Left ventricle myocardium inferior (tissue), 1 donor: ENCODE results near the gene AUTS2. TPM values are rescaled to one million over a fixed set of nuclear protein-coding genes. Genes with fewer than 3 reads are reported as not detected.

Experiments
- DNase-seq: peaks from one replicate; pipeline ENCODE4 v3.0.0-alpha.2; 2020
- H3K27ac ChIP-seq: fragments of 200-600 bp; replicated peaks from 2 replicates; pipeline ENCODE4 v1.8.0; 2021
- H3K27me3 ChIP-seq: fragments of 200-600 bp; 2 replicates; pipeline ENCODE4 v1.8.0; 2021; ENCODE audit warnings: low read depth
- H3K36me3 ChIP-seq: fragments of 200-600 bp; 2 replicates; pipeline ENCODE4 v1.8.0; 2021
- H3K4me1 ChIP-seq: fragments of 200-600 bp; 2 replicates; pipeline ENCODE4 v1.8.0; 2021
- H3K4me3 ChIP-seq: fragments of 200-600 bp; 2 replicates; pipeline ENCODE4 v1.8.0; 2021; ENCODE audit warnings: mild to moderate bottlenecking, moderate library complexity
- H3K9me3 ChIP-seq: fragments of 200-600 bp; replicated peaks from 2 replicates; pipeline ENCODE4 v1.8.0; 2021
- CTCF ChIP-seq: fragments of 200-600 bp; IDR thresholded peaks from 2 replicates; pipeline ENCODE4 v1.8.0; 2021; ENCODE audit warnings: antibody characterized with exemption, mild to moderate bottlenecking, borderline replicate concordance
- intact Hi-C: fragments of 100-400 bp; cut with micrococcal nuclease; formaldehyde crosslinking; loops from one replicate; pipeline ENCODE4 v1.11.0; 2022
- total RNA-seq: library from RNA; stranded (reverse); fragmentation: NEBNext Ultra II Directional; extraction: Animal tissue kit (Norgen Biotek cat#: 25700); gene quantifications from one replicate; pipeline ENCODE4 v1.2.1, GENCODE V29; 2021
- donor health status: DM: no; HTN: yes; CAD: no; lungs with severe emphysema.

The AUTS2 gene
- total RNA-seq, 1 donor from 2014 or later: 10.5 TPM

DNA sequence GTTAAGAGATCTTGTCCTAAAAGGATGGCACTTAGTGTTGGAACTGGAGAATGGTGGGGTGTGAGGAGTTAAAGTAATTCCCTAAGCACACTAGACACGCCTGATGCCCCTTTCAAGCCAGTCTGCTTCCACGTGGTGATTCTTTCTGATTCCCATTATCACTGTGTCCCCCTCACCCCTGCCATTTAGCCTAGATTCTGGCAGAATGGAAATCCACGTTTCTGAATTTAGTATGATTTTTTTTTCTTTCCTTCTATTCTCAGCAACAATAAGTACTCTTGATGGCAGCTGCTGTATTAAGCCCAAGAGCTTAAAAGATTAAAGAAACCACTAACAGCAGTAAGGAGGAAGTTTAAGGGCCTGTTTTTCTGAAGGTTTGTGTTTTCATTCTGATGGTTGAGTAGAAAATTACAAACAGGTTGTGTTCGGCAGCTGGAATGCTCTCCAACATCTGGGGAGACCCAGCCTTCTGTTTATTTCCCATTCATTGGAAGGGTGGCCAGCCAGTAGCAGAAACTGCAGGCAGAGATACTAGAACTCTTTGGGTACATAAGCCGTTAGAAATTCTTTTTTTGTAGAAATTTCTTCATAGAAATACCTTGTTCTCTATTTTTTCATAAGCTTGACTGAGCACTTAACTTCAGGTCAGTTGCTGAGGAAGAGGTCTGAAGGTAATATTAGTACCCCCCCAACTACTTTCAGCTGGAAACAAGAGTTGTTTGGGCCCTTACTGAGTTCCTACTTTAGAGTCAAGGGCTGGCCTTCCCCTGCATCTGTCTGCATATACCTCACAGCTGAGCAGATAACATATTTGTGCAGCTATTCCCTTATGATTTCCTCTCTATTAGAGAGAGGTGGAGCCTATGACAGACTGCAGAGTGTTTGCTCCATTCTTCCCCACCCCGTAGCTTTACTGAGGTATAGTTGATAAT is 355.1 kb downstream of the AUTS2 start:
- Histone ChIP-seq H3K27ac (peak overlapping the region; percentile 2), H3K4me3 (no peak overlapping the region), H3K4me1 (peaks cover 62% of the 10 kb centered on the region), H3K9me3 (no peaks in the 10 kb centered on the region), H3K27me3 (no peaks in the 10 kb centered on the region), H3K36me3 (no peaks in the 10 kb centered on the region)
- DNase-seq: no peak
- no peak for TF ChIP-seq CTCF
- intact Hi-C loops: no loop called here

- TF ChIP-seq CTCF: no peak
- Histone ChIP-seq H3K27ac (no peak overlapping the region), H3K4me3 (no peak overlapping the region), H3K36me3 (no peaks in the 10 kb centered on the region), H3K4me1 (peaks cover 67% of the 10 kb centered on the region), H3K27me3 (no peaks in the 10 kb centered on the region), H3K9me3 (no peaks in the 10 kb centered on the region)
- DNase-seq: no peak
- intact Hi-C loops: no loop called here
Observed at GRCh38 chr7:69956541-69956940, 358.3 kb downstream of the AUTS2 start.

DNA sequence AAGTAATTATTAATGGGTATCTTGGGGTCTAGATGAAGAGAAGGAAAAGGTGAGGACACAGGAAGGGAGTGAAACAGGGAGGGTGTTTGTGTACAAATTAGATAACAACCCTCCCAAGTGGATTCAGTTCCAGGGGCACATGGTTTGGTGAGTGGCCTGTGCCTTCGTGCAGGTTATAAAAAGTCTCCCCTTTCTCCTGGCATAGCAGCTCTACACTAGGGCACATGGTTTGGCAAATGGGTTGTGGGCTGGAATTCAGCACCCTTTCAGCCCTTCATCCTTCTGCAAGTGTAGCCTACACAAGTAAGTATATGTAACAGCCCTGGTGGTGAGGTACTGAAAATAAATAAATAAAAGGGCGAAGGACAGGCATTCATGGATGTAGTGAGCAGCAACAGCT is 359.4 kb downstream of the AUTS2 start:
- H3K4me3 ChIP-seq: no peak overlapping the region
- H3K9me3 ChIP-seq: no peaks in the 10 kb centered on the region
- H3K4me1 ChIP-seq: peaks cover 73% of the 10 kb centered on the region
- no peaks in the 10 kb centered on the region for H3K27me3 ChIP-seq
- no peak for TF ChIP-seq CTCF
- intact Hi-C loops: no loop called here
- no peak overlapping the region for H3K27ac ChIP-seq
- DNase-seq: no peak
- H3K36me3 ChIP-seq: no peaks in the 10 kb centered on the region

GRCh38 chr7:69959789-69960499 is 361.7 kb downstream of the AUTS2 start:
- H3K27ac ChIP-seq: no peak overlapping the region
- no peaks in the 10 kb centered on the region for H3K27me3 ChIP-seq
- no peak for DNase-seq
- no peaks in the 10 kb centered on the region for H3K9me3 ChIP-seq
- no peaks in the 10 kb centered on the region for H3K36me3 ChIP-seq
- TF ChIP-seq CTCF: no peak
- intact Hi-C loops: no loop called here
- peaks cover 61% of the 10 kb centered on the region for H3K4me1 ChIP-seq
- H3K4me3 ChIP-seq: no peak overlapping the region

- intact Hi-C loops: no loop called here
Observed at GRCh38 chr7:69961436-69961835, 363.2 kb downstream of the AUTS2 start.

More at GRCh38 chr7:69961436-69961835, 363.2 kb downstream of the AUTS2 start:
- TF ChIP-seq CTCF: no peak
- H3K4me1 ChIP-seq: peaks cover 54% of the 10 kb centered on the region
- H3K27ac ChIP-seq: peak overlapping the region; percentile 63
- H3K4me3 ChIP-seq: no peak overlapping the region
- no peaks in the 10 kb centered on the region for H3K27me3 ChIP-seq
- DNase-seq: no peak
- H3K9me3 ChIP-seq: no peaks in the 10 kb centered on the region
- H3K36me3 ChIP-seq: no peaks in the 10 kb centered on the region
